RKO (cell line): Measurements from ENCODE around the gene ARHGEF37.
"Not testable (repeated sequence)": the region's sequence is repeated elsewhere in the genome, so short reads cannot be mapped to it uniquely, and the experiment has no call there.

Source experiments
- DNase-seq: peaks from one replicate; pipeline ENCODE4 v3.0.0-alpha.2; 2016; ENCODE audit warnings: low spot score

The ARHGEF37 gene

DNA sequence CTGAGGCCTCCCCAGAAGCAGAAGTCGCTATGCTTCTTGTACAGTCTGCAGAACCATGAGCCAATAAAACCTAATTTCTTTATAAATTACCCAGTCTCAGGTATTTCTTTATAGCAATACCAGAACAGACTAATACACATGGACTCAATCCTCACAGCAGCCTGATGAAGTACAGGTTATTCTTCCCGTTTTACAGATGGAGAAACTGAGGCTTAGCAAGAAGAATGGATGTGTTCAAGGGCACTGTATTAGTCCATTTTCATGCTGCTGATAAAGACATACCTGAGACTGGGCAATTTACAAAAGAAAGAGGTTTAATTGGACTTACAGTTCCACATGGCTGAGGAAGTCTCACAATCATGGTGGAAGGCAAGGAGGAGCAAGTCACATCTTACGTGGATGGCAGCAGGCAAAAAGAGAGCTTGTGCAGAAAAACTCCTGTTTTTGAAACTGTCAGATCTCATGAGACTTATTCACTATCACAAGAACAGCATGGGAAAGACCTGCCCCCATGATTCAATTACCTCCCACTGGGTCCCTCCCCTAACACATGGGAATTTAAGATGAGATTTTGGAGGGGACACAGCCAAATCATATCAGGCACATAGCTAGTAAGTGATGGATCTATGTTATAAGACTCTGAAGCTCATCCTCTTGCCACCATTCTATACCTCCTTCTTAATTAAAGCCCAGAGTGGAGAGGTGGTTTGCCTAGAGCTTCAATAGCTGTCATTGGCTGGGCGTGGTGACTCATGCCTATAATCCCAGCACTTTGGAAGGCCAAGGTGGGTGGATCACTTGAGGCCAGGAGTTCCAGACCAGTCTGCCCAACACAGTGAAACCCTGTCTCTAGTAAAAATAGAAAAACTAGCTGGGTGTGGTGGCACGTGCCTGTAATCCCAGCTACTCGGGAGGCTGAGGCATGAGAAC, 67.4 kb downstream of the ARHGEF37 start:
- DNase-seq, result not testable (repeated sequence)

DNA sequence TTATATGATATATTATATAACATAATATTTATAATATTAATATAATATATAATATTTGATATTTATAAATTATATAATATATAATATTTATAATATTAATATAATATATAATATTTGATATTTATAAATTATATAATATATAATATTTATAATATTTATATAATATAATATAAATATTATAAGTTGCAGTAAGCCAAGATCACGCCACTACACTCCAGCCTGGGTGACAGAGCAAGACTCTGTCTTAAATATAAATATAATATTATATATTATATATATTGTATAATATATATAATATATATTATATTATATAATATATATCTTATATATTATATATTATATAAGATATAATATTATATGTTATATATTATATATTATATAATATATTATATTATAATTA, 68.4 kb downstream of the ARHGEF37 start:
- not testable (repeated sequence) for DNase-seq

DNA sequence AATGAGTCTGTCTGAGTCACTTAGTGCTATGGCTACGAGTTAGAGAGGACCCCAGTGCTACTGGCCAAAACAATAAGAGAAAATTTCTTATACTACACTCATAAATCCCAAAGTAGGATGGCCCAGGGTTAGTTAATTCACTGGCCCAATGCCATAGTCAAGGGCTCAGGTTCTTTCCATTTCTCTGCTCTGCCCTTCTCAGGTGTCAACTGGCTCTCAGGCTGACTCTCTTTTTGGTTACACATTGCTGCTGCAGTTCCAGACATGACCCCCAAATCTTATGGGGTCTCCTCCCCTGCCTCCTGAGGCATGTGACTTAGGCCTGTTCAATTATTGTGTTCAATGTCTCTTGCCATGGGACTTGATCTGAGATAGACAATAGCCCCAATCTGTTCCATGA, 70.4 kb downstream of the ARHGEF37 start:
- DNase-seq, result no peak

DNA sequence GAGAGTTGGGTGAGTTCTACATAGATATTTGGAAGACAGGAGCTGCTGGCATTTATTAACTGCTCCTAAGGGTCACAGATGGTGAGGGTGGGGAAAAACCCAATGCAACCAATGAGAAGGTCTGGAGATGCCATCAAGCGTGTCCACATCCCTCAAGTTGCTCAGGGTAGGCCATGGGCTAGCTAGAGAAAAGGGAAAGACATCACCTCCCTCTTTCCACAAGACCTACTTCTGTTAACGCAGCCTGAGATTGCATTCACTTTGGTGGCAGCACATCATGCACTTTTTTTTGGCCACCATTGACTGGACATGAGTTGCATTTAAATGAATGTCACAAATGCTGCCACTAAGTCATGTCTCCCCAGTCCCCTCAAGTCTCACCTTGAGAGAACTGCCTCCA, 71.4 kb downstream of the ARHGEF37 start:
- no peak for DNase-seq

DNA sequence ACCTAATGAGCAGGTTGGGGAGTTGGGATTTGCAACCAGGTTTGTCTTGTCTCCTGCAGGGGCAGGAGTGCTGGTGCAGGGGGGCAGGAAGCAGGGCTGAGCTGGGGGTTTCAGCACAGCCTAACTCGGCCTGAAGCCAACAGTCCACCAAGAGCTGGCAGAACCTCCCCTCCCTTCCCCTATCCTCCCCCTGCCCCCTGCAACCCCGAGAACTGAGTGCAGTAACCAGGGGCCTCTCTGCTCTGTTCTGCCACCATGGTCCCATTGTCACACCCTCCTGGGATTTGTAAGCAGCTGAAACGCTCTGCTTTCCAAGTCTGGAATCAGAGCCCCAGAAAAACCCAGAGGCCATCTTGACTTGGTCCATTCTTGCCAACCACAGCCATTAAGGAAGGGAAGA, 72.9 kb downstream of the ARHGEF37 start:
- no peak for DNase-seq

DNA sequence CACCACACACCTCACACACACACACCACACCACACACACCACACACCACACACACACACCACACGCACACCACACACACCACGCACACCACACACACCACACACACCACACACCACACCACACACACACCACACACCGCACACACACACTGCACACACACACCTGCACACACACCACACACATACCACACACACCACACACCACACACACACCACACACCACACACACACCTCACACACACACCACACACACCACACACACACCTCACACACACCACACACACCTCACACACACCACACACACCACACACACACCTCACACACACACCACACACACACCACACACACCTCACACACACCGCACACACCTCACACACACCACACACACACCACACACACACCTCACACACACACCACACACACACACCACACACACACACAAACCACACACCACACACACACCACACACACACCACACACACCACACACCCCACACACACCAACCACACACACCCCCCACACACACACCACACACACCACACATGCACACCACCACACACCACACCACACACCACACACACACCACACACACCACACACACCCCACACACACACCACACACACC, 73.7 kb downstream of the ARHGEF37 start:
- no peak for DNase-seq

DNA sequence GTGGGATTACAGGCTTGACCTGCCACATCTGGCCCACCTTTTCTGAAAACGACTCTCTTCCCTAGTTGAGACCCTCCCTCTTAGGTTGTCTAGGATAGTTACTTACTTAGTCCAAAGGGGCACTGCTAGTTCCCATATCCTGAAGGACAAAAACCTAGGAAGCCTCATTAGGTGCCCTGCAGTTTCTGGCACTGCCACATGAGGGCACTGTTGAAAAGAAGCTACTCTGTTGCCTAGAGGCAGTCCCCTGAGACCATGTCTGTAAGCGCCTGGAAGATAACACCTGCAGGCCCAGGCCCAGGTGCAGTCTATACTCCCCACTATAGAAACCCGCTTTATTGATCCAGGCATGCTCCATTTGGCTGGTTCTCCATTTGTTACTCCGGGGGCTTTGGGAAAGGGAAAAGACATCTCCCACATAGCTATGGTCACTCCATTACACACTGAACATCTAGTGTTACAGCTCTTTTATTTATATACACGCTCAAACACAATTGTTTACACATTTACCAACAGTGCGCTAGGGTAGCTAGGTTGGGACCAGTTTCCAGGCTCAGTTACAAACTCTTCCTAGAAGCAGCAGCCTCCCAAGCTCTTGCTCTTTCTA, 75.4 kb downstream of the ARHGEF37 start:
- DNase-seq, result no peak

DNA sequence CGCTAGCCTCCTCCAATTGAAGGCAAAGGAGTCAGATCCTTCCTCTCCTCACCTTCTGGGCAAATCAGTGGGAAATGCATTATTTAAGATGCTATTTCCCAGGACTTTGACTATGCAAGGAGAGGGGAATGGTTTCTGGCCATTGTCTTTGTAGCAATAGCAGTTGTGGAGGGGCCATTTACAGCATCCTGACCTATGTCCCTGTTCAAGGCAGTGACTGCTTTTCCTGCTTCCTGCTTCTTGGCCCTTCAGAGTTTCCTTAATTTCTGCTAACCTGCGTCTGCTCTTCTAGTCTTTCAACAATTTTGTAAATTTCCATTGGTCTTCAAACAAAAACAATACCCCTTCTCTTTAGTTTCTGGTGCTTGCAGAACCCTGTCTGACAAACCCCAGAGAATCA, 76.0 kb downstream of the ARHGEF37 start:
- no peak for DNase-seq

DNA sequence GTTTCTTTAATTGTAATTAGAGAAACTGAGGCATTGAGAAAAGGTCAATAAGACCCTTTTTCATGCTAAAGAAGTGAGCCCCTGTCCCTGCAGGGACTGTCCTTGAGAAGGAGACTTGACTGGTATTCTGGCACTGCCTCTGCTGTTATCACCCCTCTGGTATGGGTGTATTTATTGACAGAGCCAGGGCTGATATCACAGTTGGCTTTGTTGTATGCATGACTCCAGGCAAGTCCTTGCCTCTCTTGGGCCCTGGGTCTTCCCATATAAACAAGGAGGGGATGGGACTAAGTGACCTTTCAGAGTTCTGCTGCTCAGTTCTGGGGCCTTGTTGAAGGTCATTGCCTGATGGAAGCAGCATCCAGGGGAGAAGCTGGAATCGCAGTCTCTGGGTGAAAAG, 77.0 kb downstream of the ARHGEF37 start:
- no peak for DNase-seq

DNA sequence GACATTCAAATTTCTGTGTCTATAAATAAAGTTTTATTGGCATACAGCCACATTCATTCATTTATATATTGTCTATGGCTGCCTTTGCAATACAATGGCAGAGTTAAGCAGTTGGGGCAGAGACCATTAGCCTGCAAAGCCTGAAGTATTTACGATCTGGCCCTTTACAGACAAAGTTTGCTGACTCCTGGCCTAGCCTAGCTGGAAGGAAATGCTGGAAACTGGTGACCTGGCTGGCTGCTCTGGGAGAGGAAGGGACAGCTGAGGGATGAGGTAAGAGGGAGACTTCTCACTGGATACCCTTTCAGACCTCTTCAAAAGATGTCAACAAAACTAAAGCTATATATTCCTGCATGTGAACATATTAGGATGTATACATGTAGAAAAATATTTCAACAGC, 82.8 kb downstream of the ARHGEF37 start:
- no peak for DNase-seq

DNA sequence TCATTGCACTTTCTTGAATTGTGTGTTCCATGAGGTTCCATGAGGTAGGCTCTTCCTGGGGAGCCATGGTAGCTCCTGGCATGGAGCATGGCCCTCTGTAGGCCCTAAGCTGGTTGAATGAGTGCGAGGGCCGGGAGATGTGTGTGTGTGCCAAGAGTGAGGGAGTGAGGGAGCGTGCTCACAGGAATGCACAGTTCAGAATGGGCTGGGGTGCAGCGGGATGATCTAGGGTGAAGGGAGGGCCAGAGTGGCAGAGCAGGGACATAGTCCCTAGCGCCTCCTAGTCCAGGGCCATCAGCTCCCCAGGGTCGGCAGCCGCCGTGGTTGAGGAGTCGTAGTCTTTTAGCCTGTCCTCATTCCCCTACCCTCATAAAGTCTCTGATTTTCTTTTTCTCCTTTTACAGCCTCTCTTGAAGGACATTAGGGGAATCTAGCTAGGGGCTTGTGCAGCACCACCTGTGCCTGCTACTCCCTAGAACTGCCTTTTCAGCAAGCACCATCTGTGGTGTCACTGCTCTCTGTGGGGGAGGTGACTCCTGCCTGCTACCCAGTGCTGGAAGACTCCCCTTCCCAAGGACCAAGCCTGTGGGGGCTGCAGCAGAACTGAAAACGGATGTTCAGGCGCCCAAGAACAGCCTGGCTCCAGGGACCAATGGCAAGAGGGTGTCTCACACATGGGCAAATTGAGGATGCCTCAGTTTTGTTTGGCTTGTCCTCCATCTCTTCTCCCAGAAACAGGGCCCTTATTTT, 83.5 kb downstream of the ARHGEF37 start:
- no peak for DNase-seq

DNA sequence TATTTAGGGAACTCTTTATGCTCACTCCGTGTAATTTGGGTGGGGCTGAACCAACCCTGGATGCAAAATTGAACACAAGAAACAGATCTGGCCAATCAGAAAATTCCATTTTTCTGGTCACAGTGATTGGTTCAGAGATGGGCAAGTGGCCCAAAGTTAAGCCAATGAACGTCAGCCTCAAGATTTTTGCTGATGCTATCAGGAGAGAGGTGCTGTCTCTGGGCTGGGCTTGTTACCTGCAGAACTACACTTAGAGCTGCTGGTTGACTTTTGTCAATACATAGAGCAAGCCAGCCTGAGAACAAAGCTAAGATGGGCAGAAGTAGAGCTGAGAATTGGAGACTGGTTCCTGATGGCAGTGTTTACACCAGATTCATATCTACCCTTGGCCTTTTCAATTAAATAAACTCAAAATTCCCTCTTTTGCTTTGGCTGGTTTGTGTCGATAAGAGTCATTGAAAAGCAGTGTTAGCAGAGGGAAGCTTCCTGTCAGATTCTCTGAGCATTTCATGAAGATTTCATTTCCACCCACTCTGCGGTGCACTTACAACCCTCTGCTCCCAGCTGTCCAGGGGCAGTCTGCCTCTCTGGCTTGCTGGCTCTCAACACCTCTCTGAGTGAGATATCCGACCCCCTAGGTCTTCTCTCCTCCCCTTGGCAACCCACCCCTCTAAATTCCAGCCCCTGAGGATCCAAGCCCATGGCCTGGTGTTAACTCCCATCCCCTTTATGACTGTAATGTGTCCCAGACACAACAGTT, 84.3 kb downstream of the ARHGEF37 start:
- no peak for DNase-seq

DNA sequence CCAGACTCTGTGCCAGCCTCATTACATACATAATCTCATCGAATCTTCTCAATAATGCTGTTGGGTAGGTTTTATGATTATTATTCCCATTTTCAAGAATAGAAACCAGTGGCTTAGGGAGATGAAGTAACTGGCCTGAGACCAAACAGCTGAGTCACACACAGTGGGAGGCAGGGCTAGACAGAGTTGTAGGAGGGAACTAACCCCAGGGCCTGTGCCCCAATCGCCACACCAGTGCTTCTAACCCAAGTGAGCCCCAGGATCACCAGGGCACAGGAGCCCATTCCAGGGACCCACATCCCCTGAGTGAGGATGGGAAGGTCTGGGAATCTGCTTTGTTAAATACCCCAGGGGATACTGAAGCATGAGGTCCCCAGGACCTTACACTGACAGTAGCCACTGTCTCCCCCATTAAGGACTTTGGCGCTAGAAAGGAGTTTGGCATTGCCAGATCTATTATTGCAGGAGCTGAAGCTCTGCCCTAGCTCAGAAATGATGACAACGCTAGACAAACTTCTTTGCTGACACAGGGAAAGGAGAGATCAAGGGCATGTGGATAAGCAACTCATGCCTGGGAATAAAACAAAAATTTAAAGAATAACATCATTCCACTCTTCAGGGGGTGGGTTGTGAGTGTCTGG, 85.0 kb downstream of the ARHGEF37 start:
- DNase-seq, result no peak

DNA sequence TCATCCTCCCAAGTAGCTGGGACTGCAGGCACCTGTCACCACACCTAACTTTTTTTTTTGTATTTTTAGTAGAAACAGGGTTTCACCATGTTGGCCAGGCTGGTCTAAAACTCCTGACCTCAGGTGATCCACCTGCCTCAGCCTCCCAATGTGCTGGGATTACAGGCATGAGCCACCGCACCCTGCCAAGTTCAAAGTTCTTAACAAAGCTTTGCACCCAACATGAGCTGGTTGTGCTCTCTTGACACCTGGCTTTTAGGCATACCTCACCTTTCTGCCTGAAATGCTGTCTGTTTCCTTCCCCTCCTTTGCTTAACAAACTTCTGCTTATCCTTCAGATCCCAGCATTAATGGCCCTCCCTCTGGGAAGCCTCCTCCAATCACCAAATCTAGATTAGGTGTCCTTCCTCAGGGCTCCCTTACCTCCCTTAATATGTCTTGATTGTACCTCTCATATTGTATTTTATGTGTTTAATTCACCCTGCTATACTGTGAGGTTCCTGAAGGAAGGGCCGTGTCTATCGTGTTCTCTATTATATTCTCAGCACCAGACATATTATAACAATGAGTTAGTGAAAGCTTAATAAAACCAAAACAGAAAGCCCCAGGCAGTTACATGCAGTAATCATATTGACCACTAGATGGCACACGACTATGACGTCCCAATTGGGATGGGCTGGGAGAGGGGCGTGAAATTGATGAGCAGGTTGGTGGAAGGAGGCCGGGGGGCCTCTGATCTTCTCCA, 86.0 kb downstream of the ARHGEF37 start:
- peak; percentile 20 for DNase-seq

DNA sequence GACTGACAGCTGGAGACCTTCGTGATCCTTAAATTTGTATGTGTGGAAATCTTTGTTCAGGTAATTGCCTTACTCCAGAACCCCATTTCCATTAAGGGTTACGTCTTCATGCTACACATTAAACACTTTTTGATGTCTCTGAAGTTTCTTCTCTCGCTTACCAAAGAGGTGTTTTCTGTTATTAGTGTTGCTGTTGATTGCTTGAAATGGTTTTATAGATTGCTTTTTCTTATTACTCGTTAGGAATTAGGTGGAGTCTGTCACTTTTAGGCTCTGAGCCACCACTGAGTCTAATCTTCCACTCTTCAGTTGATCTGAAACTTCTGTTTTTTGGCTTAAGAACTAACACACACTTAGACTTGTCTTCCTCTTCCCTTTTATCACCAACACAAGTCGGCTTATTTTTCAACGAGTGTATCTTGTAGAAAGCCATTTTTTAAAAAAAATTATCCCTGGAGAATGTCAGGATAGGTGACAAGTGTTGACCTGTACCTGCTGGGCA, 86.6 kb downstream of the ARHGEF37 start:
- no peak for DNase-seq

DNA sequence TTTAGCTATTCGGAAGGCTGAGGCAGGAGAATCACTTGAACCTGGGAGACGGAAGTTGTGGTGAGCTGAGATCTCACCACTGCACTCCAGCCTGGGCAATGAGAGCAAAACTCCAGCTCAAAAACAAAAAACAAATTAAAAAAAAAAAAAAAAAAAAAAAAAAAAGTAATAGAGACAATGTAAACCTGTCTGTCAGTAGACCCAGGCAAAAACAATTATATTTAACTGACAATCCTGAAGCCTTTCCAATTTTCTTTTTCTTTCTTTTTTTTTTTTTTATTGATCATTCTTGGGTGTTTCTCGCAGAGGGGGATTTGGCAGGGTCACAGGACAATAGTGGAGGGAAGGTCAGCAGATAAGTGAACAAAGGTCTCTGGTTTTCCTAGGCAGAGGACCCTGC, 88.0 kb downstream of the ARHGEF37 start:
- DNase-seq, result not testable (repeated sequence)

DNA sequence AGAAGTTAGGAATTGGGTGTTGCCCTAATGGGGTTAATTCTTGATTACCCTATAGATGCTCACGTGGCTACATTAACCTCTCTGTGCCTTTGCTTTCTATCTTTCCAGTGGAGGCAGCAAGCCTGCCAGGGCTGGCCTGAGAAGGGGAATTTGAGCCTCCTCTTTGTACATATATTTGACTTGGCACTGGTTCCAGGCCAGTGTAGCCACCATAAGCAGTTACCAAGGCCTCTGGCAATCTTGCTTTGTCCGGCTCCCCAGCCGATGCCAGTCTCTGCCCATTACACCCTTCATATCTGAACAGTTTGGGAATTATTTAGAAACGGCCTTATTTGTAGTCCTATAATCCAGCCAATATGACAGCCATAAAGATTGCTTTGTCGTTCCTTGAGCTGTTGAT, 90.2 kb downstream of the ARHGEF37 start:
- no peak for DNase-seq

DNA sequence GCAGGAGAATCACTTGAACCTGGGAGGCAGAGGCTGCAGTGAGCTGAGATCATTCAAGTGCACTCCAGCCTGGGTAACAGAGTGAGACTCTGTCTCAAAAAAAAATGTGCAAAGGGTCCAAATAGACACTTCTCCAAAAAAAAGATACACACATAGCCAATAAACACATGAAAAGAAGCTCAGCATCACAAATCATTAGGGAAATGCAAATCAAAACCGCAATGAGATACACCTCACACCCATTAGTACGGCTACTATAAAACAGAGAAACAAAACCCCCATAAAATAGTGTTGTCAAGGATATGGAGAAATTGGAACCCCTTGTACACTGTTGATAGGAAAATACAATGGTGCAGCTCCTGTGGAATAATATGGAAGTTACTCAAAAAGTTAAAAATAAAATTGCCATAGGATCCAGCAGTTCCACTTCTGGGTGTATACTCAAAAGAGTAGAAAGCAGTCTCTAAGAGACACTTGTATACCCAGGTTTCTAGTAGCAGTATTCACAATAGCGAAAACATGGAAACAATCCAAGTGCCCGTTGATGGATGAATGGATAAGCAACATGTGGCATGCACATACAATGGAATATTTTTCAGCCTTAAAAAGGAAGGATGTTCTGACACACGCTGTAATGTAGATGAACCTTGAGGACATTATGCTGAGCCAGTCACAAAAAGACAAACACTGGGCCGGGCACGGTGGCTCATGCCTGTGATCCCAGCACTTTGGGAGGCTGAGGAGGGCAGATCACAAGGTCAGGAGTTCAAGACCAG, 91.6 kb downstream of the ARHGEF37 start:
- no peak for DNase-seq

DNA sequence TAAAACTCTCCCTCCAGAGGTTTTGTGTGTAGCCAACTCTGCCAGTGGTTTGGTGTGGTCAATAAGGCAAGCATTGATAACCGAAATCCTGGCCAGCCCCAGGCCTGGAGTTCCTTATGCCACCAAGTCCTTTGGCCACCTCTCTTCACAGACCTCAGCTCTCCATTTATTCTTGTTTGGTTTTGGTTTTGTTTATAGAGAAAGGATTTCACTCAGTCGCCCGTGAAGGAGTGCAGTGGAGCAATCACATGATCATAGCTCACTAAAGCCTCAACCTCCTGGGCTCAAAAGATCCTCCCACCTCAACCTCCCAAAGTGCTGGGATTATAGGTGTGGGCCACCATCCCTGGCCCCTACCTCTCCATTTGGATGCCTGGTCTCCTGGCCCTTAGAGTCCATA, 93.4 kb downstream of the ARHGEF37 start:
- DNase-seq, result no peak
